Smooth muscle cell (in vitro differentiated cells): ENCODE results near the gene SUMO1. TPM values are rescaled to one million over a fixed set of nuclear protein-coding genes. Genes with fewer than 3 reads are reported as not detected.
"Not testable (repeated sequence)": the region's sequence is repeated elsewhere in the genome, so short reads cannot be mapped to it uniquely, and the experiment has no call there.

Experiments used
- DNase-seq: peaks from one replicate; lab custom pipeline; 2025; ENCODE audit not compliant: unreplicated experiment; lab: John Stamatoyannopoulos, UW
- H2AFZ ChIP-seq: fragments of 200-600 bp; sonication (generic); 2 replicates; pipeline ENCODE4 v1.6.0; 2016; ENCODE audit warnings: antibody characterized with exemption, low read depth, mild to moderate bottlenecking
- H3F3A ChIP-seq: fragments of 200-600 bp; sonication (generic); 2 replicates; pipeline ENCODE4 v1.6.0; 2017; ENCODE audit warnings: antibody characterized with exemption, low read depth
- H3K27ac ChIP-seq: fragments of 200-600 bp; sonication (generic); 2 replicates; pipeline ENCODE4 v1.5.1; 2016; ENCODE audit warnings: low read depth, mild to moderate bottlenecking
- H3K27me3 ChIP-seq: fragments of 200-600 bp; sonication (generic); 2 replicates; pipeline ENCODE4 v1.6.1; 2016; ENCODE audit warnings: low read depth, mild to moderate bottlenecking
- H3K36me3 ChIP-seq: fragments of 200-600 bp; sonication (generic); 2 replicates; pipeline ENCODE4 v1.5.1; 2016; ENCODE audit warnings: low read depth
- H3K4me1 ChIP-seq: fragments of 200-600 bp; sonication (generic); 2 replicates; pipeline ENCODE4 v1.5.1; 2016; ENCODE audit warnings: low read depth
- H3K4me2 ChIP-seq: fragments of 200-600 bp; sonication (generic); 2 replicates; pipeline ENCODE4 v1.6.0; 2016; ENCODE audit warnings: mild to moderate bottlenecking
- H3K4me3 ChIP-seq: fragments of 200-600 bp; sonication (generic); 2 replicates; pipeline ENCODE4 v1.5.1; 2016; ENCODE audit warnings: mild to moderate bottlenecking
- H3K79me2 ChIP-seq: fragments of 200-600 bp; sonication (generic); 2 replicates; pipeline ENCODE4 v1.6.0; 2016; ENCODE audit warnings: low read depth, mild to moderate bottlenecking
- H3K9ac ChIP-seq: fragments of 200-600 bp; sonication (generic); 2 replicates; pipeline ENCODE4 v1.6.0; 2016; ENCODE audit warnings: low read depth
- H3K9me3 ChIP-seq: fragments of 200-600 bp; sonication (generic); replicated peaks from 2 replicates; pipeline ENCODE4 v1.5.1; 2016; ENCODE audit warnings: low read depth
- H4K20me1 ChIP-seq: fragments of 200-600 bp; sonication (generic); 2 replicates; pipeline ENCODE4 v1.6.0; 2016; ENCODE audit warnings: low read depth
- CTCF ChIP-seq: fragments of 200-600 bp; sonication (generic); IDR thresholded peaks from 2 replicates; pipeline ENCODE4 v1.5.1; 2017; ENCODE audit warnings: borderline replicate concordance, mild to moderate bottlenecking, antibody characterized with exemption; ENCODE audit not compliant: insufficient read depth, poor library complexity, severe bottlenecking
- WGBS: methylation state at CpG from one replicate; pipeline ENCODE4 v1.1.7; 2016; ENCODE audit warnings: low lambda C conversion rate; 5-methylcytosine and 5-hydroxymethylcytosine counted together
- polyA plus RNA-seq: library from polyadenylated mRNA; unstranded; fragments of >200 nt; fragmentation: Nextera tagmentation; extraction: Ambion mirVana; gene quantifications from 2 replicates; pipeline ENCODE4 v1.2.1, GENCODE V29; 2016
- total RNA-seq: library from RNA; depleted of rRNA; stranded (reverse); fragments of >200 nt; gene quantifications from 2 replicates; pipeline ENCODE4 v1.2.3, GENCODE V29; 2014

The SUMO1 gene
- total and polyA plus RNA-seq, 2 experiments from 2014 or later: 130 to 159 TPM

- peaks cover 4% of the 10 kb centered on the region for H3F3A ChIP-seq
- no peak for DNase-seq
- TF ChIP-seq CTCF: no peak
- peaks cover 11% of the 10 kb centered on the region for H3K36me3 ChIP-seq
- H3K9ac ChIP-seq: no peak overlapping the region
- WGBS: 81% methylated on average over 6 of the region's 6 CpGs
- H2AFZ ChIP-seq: no peak overlapping the region
- no peaks in the 10 kb centered on the region for H3K4me1 ChIP-seq
- H4K20me1 ChIP-seq: peaks cover 83% of the 10 kb centered on the region
- H3K4me2 ChIP-seq: no peak overlapping the region
- H3K9me3 ChIP-seq: no peaks in the 10 kb centered on the region
- H3K79me2 ChIP-seq: peaks cover 91% of the 10 kb centered on the region
- H3K4me3 ChIP-seq: no peak overlapping the region
- H3K27me3 ChIP-seq: no peaks in the 10 kb centered on the region
- H3K27ac ChIP-seq: peak overlapping the region; percentile 69
These were observed 39.8 kb upstream of the SUMO1 start for GRCh38 chr2:202278036-202278760.

- H3K4me1 ChIP-seq, H3K4me3 ChIP-seq, H3K9ac ChIP-seq, H3K9me3 ChIP-seq, H3K27me3 ChIP-seq, H3F3A ChIP-seq, DNase-seq, H3K27ac ChIP-seq, H3K36me3 ChIP-seq, H2AFZ ChIP-seq, H3K4me2 ChIP-seq: not testable (repeated sequence)
- peaks cover 94% of the 10 kb centered on the region for H3K79me2 ChIP-seq
- peaks cover 100% of the 10 kb centered on the region for H4K20me1 ChIP-seq
- 91% methylated on average over 11 of the region's 11 CpGs for WGBS
These were observed 37.8 kb upstream of the SUMO1 start for GRCh38 chr2:202276078-202276720.

- no peak overlapping the region for H3K27ac ChIP-seq
- H3K79me2 ChIP-seq: peaks cover 98% of the 10 kb centered on the region
- no peak overlapping the region for H3K4me2 ChIP-seq
- peaks cover 13% of the 10 kb centered on the region for H3K4me1 ChIP-seq
- H2AFZ ChIP-seq: no peak overlapping the region
- no peaks in the 10 kb centered on the region for H3K36me3 ChIP-seq
- TF ChIP-seq CTCF: no peak
- H3K9ac ChIP-seq: no peak overlapping the region
- no peak overlapping the region for H3K4me3 ChIP-seq
- DNase-seq: no peak
- no peaks in the 10 kb centered on the region for H3K27me3 ChIP-seq
- H3K9me3 ChIP-seq: no peaks in the 10 kb centered on the region
- H3F3A ChIP-seq: peaks cover 15% of the 10 kb centered on the region
- peaks cover 96% of the 10 kb centered on the region for H4K20me1 ChIP-seq
- 97% methylated on average over 3 of the region's 3 CpGs for WGBS
These were observed 32.1 kb upstream of the SUMO1 start for GRCh38 chr2:202270487-202270886.

- 82% methylated on average over 9 of the region's 9 CpGs for WGBS
- Histone ChIP-seq H3K9me3 (no peaks in the 10 kb centered on the region), H3K36me3 (no peaks in the 10 kb centered on the region), H3K4me1 (peaks cover 13% of the 10 kb centered on the region), H2AFZ (no peak overlapping the region), H3K27ac (no peak overlapping the region), H3K27me3 (no peaks in the 10 kb centered on the region), H3K4me2 (no peak overlapping the region), H3F3A (peaks cover 11% of the 10 kb centered on the region), H3K79me2 (peaks cover 89% of the 10 kb centered on the region), H4K20me1 (peaks cover 87% of the 10 kb centered on the region), H3K9ac (no peak overlapping the region), H3K4me3 (no peak overlapping the region)
- DNase-seq: no peak
- no peak for TF ChIP-seq CTCF
These were observed 31.2 kb upstream of the SUMO1 start for GRCh38 chr2:202269585-202269984.
